EL (cell line): ENCODE measurements around the gene CDH12.
A peak's percentile ranks its signal among the peaks of the same experiment; 100 is the strongest.

ENCODE experiments used
- DNase-seq: peaks from one replicate; pipeline ENCODE4 v3.0.0-alpha.2; 2016

Gene CDH12

GRCh38 chr5:21806943-21807342 is 1046.2 kb downstream of the CDH12 start:
- DNase-seq = peak; percentile 23

DNA sequence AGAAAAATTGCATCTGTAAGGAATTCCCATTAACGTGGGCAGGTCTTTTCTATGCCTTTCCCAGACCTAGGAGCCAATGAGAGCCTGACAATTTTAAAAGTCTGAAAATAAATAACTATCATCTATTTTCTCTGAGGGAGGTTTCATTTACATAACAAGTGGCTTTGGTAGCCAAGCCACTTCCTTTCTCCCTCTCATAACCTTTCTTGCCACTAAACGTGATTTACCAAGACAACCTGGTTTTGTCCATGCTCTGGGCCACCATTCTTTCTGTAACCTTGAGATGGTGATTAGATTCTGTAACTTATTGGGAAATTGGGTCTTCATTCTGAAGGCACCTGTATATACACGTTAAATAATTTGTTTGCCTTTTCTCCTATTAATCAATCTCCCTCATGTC is 1046.9 kb downstream of the CDH12 start:
- DNase-seq = no peak

GRCh38 chr5:21802869-21803490 is 1050.2 kb downstream of the CDH12 start:
- DNase-seq = peak; percentile 2

DNA sequence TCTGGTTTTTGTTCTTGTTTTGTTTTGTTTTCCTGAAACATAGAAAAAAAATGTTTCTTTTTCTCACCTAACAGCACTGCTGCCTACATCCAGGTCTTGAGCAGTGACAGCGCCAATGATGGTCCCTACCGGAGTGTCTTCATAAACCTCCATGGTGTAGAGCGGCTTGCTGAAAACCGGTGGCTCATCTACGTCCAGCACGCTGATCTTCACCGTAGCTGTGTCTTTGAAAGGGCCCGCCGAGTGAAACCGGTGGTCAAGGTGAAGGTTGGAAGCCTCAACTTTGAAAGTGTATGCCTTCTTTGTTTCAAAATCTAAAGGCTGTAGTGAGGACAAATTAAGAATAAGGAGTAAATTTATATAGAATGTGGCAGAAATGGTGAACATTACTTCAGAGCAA is 1051.0 kb downstream of the CDH12 start:
- DNase-seq = no peak

DNA sequence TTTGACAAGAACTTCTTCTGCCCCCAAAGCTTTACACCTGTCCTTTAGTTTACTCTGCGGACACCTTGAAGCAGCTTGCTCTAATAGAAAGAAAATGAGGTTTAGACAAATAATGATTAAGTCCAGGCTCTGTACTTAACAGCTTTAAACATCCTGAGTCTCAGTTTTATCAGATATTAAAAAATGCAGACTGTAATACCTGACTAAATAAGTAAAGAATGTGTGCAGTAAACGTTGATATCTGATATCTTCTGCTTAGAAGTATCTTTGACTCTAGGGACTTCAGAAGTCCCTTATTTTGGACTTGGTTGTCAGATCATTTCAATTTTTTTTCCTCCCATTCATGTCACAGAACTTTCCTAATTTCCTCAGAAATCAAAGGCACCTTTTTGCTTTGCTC is 1060.4 kb downstream of the CDH12 start:
- DNase-seq = no peak

DNA sequence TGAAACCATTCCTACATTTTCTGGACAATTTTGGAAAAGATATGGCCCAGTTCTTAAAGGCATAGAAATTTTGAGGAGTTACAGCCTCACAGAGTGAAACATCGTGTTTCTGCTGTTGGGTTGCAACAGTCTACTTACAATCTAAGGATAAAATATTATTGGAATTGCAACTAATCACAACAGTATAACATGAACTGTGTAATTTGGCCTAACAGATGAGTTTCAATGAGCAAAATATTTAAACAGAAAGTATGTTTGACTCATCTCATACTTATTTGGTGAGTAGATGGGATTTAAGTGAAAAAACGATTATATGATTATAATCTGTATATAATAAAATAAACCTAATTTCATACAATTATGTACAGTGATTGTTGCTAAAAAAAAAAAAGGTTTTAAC is 1061.8 kb downstream of the CDH12 start:
- DNase-seq = no peak

- no peak for DNase-seq
These were observed 1068.7 kb downstream of the CDH12 start for GRCh38 chr5:21784487-21784886.

GRCh38 chr5:21783074-21783679 is 1070.0 kb downstream of the CDH12 start:
- no peak for DNase-seq

DNA sequence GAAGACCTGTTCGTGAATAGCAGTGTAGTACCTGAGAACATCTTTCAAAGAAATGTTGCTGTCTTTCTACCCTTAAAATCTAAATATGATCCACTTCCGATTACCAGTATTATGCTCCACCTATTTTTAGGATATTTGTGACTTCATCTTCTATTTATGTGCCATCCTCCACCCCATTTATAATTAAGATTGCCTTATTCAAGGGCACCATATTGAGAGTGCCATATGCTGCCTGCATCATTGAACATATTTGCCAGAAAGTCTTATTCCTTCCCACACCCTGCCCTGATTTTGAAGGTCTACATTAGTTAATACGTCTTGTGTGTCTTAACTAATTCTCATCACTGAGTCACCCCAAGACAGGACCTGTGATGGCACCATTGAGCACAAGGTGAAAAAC is 1076.7 kb downstream of the CDH12 start:
- no peak for DNase-seq

DNA sequence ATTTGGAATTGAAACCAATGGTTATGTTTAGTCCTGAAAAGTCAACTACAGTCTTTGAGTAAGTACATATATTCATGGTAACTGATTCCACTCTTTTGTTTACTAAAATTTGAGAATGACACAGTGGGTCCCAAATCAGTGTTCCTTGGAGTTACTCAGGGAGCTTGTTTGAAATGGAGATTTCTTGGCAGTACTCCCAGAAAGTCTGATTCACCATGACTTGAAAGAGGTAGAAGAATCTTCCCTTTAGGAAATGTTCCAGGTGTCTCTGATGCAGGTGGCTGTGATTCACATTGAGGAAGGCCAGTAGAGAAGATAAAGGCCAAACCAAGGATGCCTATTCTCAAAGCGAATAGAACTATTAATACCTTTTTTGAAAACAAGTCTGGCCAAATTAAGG is 1078.3 kb downstream of the CDH12 start:
- DNase-seq = no peak

GRCh38 chr5:21774281-21774680 is 1078.9 kb downstream of the CDH12 start:
- no peak for DNase-seq

- no peak for DNase-seq
These were observed 1079.7 kb downstream of the CDH12 start for GRCh38 chr5:21773456-21773855.

DNA sequence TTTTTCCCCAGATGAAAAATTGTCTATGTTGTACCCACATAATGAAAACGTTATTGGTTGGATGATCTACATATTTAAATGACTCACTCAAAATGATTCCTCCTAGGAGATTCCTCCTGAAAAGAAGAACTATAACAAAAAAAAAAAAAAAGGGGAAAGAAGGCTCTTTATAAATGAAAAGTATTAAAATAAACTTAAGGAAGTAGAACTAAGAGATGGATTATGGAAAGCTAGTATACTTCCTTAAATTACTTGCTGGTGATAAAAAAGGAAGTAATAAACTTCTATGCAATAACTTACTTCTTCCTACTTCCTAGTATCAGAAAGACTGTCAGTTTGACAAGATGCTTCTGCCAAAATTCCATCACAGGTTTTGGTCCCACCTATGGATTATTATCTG is 1087.7 kb downstream of the CDH12 start:
- no peak for DNase-seq

DNA sequence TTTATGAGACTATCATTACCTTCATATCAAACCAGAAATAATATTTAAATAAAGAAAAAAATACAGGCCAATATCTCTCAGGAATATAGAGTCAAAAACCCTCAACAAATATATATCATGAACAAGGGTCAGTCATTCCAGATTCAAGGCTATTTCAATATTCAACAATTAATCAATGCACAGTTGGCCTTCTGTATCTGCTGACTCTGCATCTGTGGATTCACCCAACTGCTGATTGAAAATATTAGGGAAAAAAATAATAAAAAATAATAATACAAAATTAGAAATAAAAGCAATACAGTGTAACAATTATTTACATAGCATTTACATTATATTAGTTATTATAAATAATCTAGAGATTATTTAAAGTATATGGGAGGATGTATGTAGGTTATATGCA is 1114.0 kb downstream of the CDH12 start:
- DNase-seq = no peak

GRCh38 chr5:21723500-21723899 is 1129.6 kb downstream of the CDH12 start:
- no peak for DNase-seq

DNA sequence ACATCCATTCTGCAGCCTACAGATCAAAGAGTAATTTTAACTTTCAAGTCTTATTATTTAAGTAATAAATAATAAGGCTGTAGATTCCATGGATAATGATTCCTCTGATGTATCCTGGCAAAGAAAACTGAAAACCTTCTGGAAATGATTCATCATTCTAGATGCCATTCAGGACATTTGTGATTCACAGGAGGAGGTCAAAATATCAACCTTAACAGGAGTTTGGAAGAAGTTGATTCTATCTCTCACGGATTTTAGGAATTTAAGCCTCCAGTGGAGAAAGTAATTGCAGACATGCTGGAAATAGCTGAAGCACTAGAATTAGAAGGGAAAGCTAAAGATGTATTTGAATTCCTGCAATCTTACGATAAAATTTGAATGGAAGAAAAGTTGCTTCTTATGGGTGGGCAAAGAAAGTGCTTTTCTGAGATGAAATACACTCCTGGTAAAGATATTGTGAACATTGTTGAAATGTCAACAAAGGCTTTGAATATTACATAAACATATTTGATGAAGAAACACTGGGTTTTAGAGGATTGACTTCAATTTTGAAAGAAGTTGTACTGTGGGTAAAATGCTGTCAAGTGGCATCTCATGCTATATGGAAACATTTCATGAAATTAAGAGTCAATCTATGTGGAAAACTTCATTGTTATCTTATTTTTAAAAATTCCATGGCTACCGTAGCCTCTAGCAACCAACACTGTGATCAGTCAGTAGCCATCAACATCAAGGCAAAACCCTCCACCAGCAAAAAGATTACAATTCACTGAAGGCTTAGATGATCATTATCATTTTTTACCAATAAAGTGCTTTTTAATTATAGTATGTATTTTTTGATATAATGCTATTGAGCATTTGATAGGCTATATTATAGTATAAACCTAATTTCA is 1141.0 kb downstream of the CDH12 start:
- peak; percentile 0 for DNase-seq

DNA sequence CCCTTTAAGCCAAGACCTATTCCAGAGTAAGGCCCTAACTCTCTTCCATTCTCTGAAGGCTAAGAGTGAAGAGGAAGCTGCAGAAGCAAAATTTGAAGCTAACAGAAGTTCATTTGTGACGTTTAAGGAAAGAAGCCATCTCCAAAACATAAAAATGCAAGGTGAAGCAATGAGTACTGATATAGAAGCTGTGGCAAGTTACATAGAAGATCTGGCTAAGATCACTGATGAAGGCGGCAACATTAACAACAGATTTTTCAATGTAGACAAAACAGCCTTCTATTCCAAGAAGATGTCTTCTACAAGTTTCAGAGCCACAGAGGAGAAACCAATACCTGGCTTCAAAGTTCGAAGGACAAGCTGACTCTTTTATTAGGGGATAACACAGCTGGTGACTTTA is 1143.4 kb downstream of the CDH12 start:
- DNase-seq = no peak

GRCh38 chr5:21704974-21705668 is 1148.0 kb downstream of the CDH12 start:
- DNase-seq = no peak

DNA sequence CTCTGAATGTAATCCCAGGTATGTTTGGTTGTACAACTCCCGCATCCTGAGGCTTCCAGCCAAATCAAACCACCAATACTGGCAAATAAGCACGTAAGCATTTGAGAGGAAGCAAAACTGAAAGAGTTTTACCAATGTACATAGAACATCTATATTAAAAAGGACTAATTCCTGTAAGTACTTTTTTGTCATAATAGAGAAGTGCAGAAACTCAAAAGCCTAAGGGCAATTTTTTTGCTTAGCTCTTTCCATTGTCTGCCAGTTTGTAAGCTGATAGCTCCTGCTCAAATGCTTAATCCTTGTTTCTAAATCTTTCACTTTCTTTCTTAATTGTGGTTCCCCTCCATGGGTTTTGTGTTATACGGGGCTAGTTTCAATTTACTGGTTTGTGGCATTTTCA is 1151.8 kb downstream of the CDH12 start:
- no peak for DNase-seq
